HL-60 (cell line): Measurements from ENCODE around the gene ABHD17A.

ENCODE experiments used
- DNase-seq, 2 experiments: peaks; one replicate each; pipeline ENCODE4 v3.0.0-alpha.2; 2010 to 2020; ENCODE audit warnings: low read depth in 1 of 2, low spot score in 1 of 2
- H3K27ac ChIP-seq: fragments of 250-450 bp; sonication (Bioruptor Pico); replicated peaks from 2 replicates; pipeline ENCODE4 v1.5.1; 2020; ENCODE audit warnings: mild to moderate bottlenecking, moderate library complexity
- H3K27me3 ChIP-seq: fragments of 250-450 bp; sonication (Bioruptor Pico); 2 replicates; pipeline ENCODE4 v1.5.1; 2021; ENCODE audit warnings: mild to moderate bottlenecking, moderate library complexity; ENCODE audit not compliant: insufficient read depth, poor library complexity, severe bottlenecking
- H3K4me3 ChIP-seq: replicated peaks from 2 replicates; pipeline ENCODE4 v1.5.1; 2011; ENCODE audit warnings: mild to moderate bottlenecking, control low read depth, low read length; ENCODE audit not compliant: insufficient read depth
- CTCF ChIP-seq: IDR thresholded peaks from one replicate; pipeline ENCODE4 v1.5.1; 2011; ENCODE audit warnings: low read length, control low read depth, inconsistent platforms; ENCODE audit not compliant: insufficient read depth
- GABPA ChIP-seq: IDR thresholded peaks from 2 replicates; pipeline ENCODE4 v1.6.1; 2012; ENCODE audit warnings: low read depth
- POLR2AphosphoS5 ChIP-seq: IDR thresholded peaks from 2 replicates; pipeline ENCODE4 v1.6.1; 2012; ENCODE audit warnings: low read depth
- REST ChIP-seq: IDR thresholded peaks from 2 replicates; pipeline ENCODE4 v1.6.1; 2012; ENCODE audit warnings: low read depth; ENCODE audit not compliant: insufficient replicate concordance
- SPI1 ChIP-seq: IDR thresholded peaks from 2 replicates; pipeline ENCODE4 v1.6.1; 2012; ENCODE audit warnings: low read depth, mild to moderate bottlenecking, borderline replicate concordance

Gene ABHD17A

GRCh38 chr19:1829958-1830357, 55.3 kb downstream of the ABHD17A start:
- no peak for DNase-seq
- H3K27me3 ChIP-seq, result no peaks in the 10 kb centered on the region
- H3K4me3 ChIP-seq, result no peak overlapping the region
- TF ChIP-seq REST, result no peak
- TF ChIP-seq CTCF, result no peak
- TF ChIP-seq SPI1, result no peak
- no peak overlapping the region for H3K27ac ChIP-seq

- TF ChIP-seq SPI1 (no peak), POLR2AphosphoS5 (0 out of 2 replicates have a peak, but pooled peaks have one; percentile 8)
- DNase-seq, result no peak
- Histone ChIP-seq H3K27ac (no peak overlapping the region), H3K27me3 (no peaks in the 10 kb centered on the region), H3K4me3 (no peak overlapping the region)
Measured at GRCh38 chr19:1828279-1829238, 56.7 kb downstream of the ABHD17A start.

- TF ChIP-seq CTCF (no peak), REST (no peak), POLR2AphosphoS5 (no peak), GABPA (no peak), SPI1 (no peak)
- H3K27ac ChIP-seq, result no peak overlapping the region
- no peak for DNase-seq
- no peak overlapping the region for H3K4me3 ChIP-seq
- no peaks in the 10 kb centered on the region for H3K27me3 ChIP-seq
Measured at GRCh38 chr19:1827566-1828278, 57.6 kb downstream of the ABHD17A start.
